Endothelial cell of umbilical vein (primary cell): ENCODE data around the gene RGL3. TPM values are rescaled to one million over a fixed set of nuclear protein-coding genes. Genes with fewer than 3 reads are reported as not detected.

Experiments used
- BruUV-seq: library from RNA; stranded (reverse); fragments of 400-500 nt; replicated peaks from 2 replicates; lab custom pipeline; 2021; lab: Mats Ljungman, UMichigan
- CTCF ChIA-PET: fragments of 300-600, 350-600 bp; sonication (Branson Sonifier 250); formaldehyde crosslinking; loops from one replicate; lab custom pipeline; 2021; ENCODE audit warnings: antibody characterized with exemption, inconsistent platforms; lab: Charles Lee
- POLR2A ChIA-PET: fragments of 300-600, 350-600 bp; sonication (Branson Sonifier 250); formaldehyde crosslinking; loops from one replicate; lab custom pipeline; 2021; ENCODE audit warnings: antibody characterized with exemption, inconsistent platforms; lab: Charles Lee
- DNase-seq: peaks from one replicate; pipeline ENCODE4 v3.0.0-alpha.2; 2011; ENCODE audit warnings: low read depth, low spot score
- FAIRE-seq: peaks from 2 replicates; lab custom pipeline; 2011; peaks lifted over from hg19 to GRCh38; lab: Jason Lieb, UNC
- H2AFZ ChIP-seq: 2 replicates; pipeline ENCODE4 v1.6.0; 2012; ENCODE audit warnings: low read depth, low read length, control low read depth, inconsistent platforms
- H3K27ac ChIP-seq: 2 replicates; pipeline ENCODE4 v1.5.1; 2011; ENCODE audit warnings: low read depth, mild to moderate bottlenecking, control low read depth, low read length, moderate library complexity; ENCODE audit not compliant: insufficient read depth
- H3K27me3 ChIP-seq, 2 experiments: 2 replicates each; pipeline versions ENCODE4 v1.6.0 to v1.6.1; 2011; ENCODE audit warnings: low read length in 2 of 2, mixed read lengths in 1 of 2; ENCODE audit not compliant: control insufficient read depth in 2 of 2, insufficient read depth in 2 of 2
- H3K36me3 ChIP-seq, 2 experiments: 2 replicates in 1 of 2; 3 replicates in 1 of 2; pipeline ENCODE4 v1.5.1; 2011; ENCODE audit warnings: low read length in 2 of 2, mild to moderate bottlenecking in 1 of 2, moderate library complexity in 1 of 2; ENCODE audit not compliant: control insufficient read depth in 2 of 2, insufficient read depth in 2 of 2; ENCODE audit errors: extremely low read depth in 1 of 2
- H3K4me1 ChIP-seq: 3 replicates; pipeline ENCODE4 v1.5.1; 2011; ENCODE audit warnings: mild to moderate bottlenecking, low read length; ENCODE audit not compliant: control insufficient read depth, insufficient read depth; ENCODE audit errors: extremely low read depth
- H3K4me2 ChIP-seq: 2 replicates; pipeline ENCODE4 v1.6.1; 2011; ENCODE audit warnings: low read length, control low read depth, mixed read lengths; ENCODE audit not compliant: insufficient read depth
- H3K4me3 ChIP-seq, 3 experiments: fragments of 200-600 bp in 1 of 3; sonication (generic), shearing (Covaris generic) in 1 of 3; replicated peaks in 1 of 3; 2 replicates each; pipeline ENCODE4 v1.5.1; 2011 to 2016; ENCODE audit warnings: control low read depth in 3 of 3, low read length in 3 of 3, mild to moderate bottlenecking in 2 of 3, inconsistent platforms in 1 of 3, low read depth in 1 of 3, moderate library complexity in 1 of 3; ENCODE audit not compliant: insufficient read depth in 1 of 3
- H3K79me2 ChIP-seq: 2 replicates; pipeline ENCODE4 v1.6.0; 2012; ENCODE audit warnings: low read length, inconsistent platforms; ENCODE audit not compliant: control insufficient read depth, insufficient read depth
- H3K9ac ChIP-seq: replicated peaks from 2 replicates; pipeline ENCODE3; 2011; ENCODE audit warnings: low read length, control low read depth; ENCODE audit not compliant: insufficient read depth; ENCODE audit errors: extremely low read depth
- H3K9me1 ChIP-seq: replicated peaks from 3 replicates; pipeline ENCODE4 v1.6.0; 2011; ENCODE audit warnings: mild to moderate bottlenecking, low read length; ENCODE audit not compliant: control insufficient read depth, insufficient read depth; ENCODE audit errors: extremely low read depth
- H3K9me3 ChIP-seq: replicated peaks from 2 replicates; pipeline ENCODE4 v1.5.1; 2012; ENCODE audit warnings: low read length, inconsistent platforms; ENCODE audit not compliant: control insufficient read depth, insufficient read depth
- H4K20me1 ChIP-seq: replicated peaks from 2 replicates; pipeline ENCODE3; 2011; ENCODE audit warnings: mild to moderate bottlenecking, low read length; ENCODE audit not compliant: control insufficient read depth, insufficient read depth; ENCODE audit errors: extremely low read depth
- FOS ChIP-seq: IDR thresholded peaks from 2 replicates; pipeline ENCODE4 v1.6.1; 2011; ENCODE audit warnings: mild to moderate bottlenecking, low read length, moderate library complexity, borderline replicate concordance; ENCODE audit not compliant: insufficient read depth
- GATA2 ChIP-seq: IDR thresholded peaks from 2 replicates; pipeline ENCODE4 v1.7.0; 2011; ENCODE audit warnings: low read depth, mild to moderate bottlenecking, moderate library complexity, mixed read lengths, low read length; ENCODE audit not compliant: insufficient read length, insufficient read depth
- JUN ChIP-seq: IDR thresholded peaks from 2 replicates; pipeline ENCODE4 v1.6.1; 2011; ENCODE audit warnings: borderline replicate concordance, low read depth; ENCODE audit not compliant: insufficient read length, insufficient read depth
- dilution Hi-C: fragments of 300-500 bp; cut with MboI; formaldehyde crosslinking; loops from one replicate; pipeline ENCODE4 v1.15.0; 2019; ENCODE audit warnings: low sequenced_read_pairs; ENCODE audit not compliant: extremely low pct_ligation_motif_present
- intact Hi-C: fragments of 100-400 bp; cut with micrococcal nuclease; formaldehyde crosslinking; loops from one replicate; pipeline ENCODE4 v1.10.0; 2022
- polyA plus RNA-seq, 4 experiments: library from polyadenylated mRNA; depleted of rRNA in 3 of 4; stranded (reverse) in 3 of 4; unstranded in 1 of 4; fragments of >200 nt; gene quantifications; 2 replicates each; pipeline versions ENCODE4 v1.2.1 to v1.2.3, GENCODE V29; 2011 to 2012; ENCODE audit warnings: missing spikeins in 1 of 4
- total RNA-seq: library from RNA; stranded (reverse); gene quantifications from 2 replicates; pipeline ENCODE4 v1.2.3, GENCODE V29; 2021
- TF ChIP-seq, protein P1 (sequence below), 2 donors: IDR thresholded peaks; 1 replicate in 1 of 2; 2 replicates in 1 of 2; pipeline ENCODE4 v1.5.1; 2011; ENCODE audit warnings: low read length in 2 of 2, mild to moderate bottlenecking in 2 of 2, moderate library complexity in 2 of 2, control low read depth in 1 of 2, inconsistent platforms in 1 of 2, low read depth in 1 of 2; ENCODE audit not compliant: insufficient read depth in 1 of 2; ENCODE audit errors: extremely low read depth in 1 of 2

Gene RGL3
- total and polyA plus RNA-seq, 2 donors (not counting 3 experiments of a cell fraction or from before 2014, with no cell fraction given) = 0.23 to 5.2 TPM

DNA sequence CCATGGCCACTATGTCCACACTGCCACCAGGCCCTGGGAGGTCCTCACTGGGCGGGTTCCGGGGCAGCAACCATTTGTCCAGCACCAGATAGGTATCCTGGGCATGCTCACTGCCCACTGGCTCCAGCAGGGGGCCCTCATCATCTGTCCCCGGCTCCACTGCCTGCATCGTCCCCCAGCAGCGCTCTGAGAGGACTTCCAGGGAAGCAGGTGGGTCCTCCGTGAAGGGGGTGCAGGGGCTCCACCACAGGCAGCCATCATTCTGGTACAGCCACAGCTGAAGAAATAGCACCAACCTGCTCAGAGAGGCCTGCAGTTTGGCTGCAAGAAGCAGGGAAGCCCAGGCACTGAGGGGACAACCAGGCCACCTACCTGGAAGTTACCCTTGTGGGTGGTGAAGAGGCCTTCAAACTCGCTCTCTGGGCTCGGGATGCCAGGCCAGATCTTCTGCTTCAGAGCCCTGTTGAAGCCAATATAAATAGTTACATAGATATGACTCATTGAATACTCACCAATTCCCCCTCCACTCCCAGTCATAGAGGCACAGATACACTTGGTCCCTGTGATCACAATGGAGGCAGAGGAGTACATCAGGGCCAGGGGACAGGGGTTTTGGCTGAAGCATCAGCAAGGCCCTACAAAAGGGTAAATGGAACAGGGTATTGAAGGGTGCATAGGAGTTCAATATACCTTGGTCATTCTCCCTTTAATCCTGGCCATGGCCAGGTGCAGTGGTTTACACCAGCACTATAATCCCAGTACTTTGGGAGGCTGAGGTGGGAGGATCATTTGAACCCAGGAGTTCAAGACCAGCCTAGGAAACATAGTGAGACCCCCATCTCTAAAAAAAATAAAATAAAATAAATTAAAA, 40.6 kb downstream of the RGL3 start:
- CTCF ChIA-PET = interaction anchor here (1.4 to 2.4 kb wide), 5 partner anchors 9 to 104 kb away, joined by 4 to 22 read pairs (median 5); partner anchors contain the start of genes ODAD3 and PRKCSH
- FAIRE-seq = peak; percentile 89

More for the DNA sequence above, 40.6 kb downstream of the RGL3 start:
- DNase-seq = peak; percentile 49
- TF ChIP-seq, protein P1, sequence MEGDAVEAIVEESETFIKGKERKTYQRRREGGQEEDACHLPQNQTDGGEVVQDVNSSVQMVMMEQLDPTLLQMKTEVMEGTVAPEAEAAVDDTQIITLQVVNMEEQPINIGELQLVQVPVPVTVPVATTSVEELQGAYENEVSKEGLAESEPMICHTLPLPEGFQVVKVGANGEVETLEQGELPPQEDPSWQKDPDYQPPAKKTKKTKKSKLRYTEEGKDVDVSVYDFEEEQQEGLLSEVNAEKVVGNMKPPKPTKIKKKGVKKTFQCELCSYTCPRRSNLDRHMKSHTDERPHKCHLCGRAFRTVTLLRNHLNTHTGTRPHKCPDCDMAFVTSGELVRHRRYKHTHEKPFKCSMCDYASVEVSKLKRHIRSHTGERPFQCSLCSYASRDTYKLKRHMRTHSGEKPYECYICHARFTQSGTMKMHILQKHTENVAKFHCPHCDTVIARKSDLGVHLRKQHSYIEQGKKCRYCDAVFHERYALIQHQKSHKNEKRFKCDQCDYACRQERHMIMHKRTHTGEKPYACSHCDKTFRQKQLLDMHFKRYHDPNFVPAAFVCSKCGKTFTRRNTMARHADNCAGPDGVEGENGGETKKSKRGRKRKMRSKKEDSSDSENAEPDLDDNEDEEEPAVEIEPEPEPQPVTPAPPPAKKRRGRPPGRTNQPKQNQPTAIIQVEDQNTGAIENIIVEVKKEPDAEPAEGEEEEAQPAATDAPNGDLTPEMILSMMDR (IDR thresholded peaks at IDR 0.05; ENCODE audit: extremely low read depth in 1 of 2, insufficient read depth in 1 of 2, low read depth in 1 of 2, low read length in 2 of 2) = peak; percentile 59 to 82
- no peak for TF ChIP-seq GATA2
- TF ChIP-seq JUN = peak; percentile 70
- peak; percentile 91 for TF ChIP-seq FOS
- Histone ChIP-seq H3K4me2 (no peak overlapping the region), H3K9me3 (no peaks in the 10 kb centered on the region), H3K36me3 (no peaks in the 10 kb centered on the region), H3K9ac (no peak overlapping the region), H3K4me3 (no peak overlapping the region), H3K27ac (peak overlapping the region; percentile 13), H2AFZ (no peak overlapping the region), H3K9me1 (no peaks in the 10 kb centered on the region), H4K20me1 (no peaks in the 10 kb centered on the region), H3K27me3 (no peaks in the 10 kb centered on the region), H3K4me1 (peaks cover 49% of the 10 kb centered on the region), H3K79me2 (peaks cover 6% of the 10 kb centered on the region)
- no TSS peak for BruUV-seq
- dilution Hi-C loops = no loop called here
- POLR2A ChIA-PET = interaction anchor here (0.5 kb wide), 1 partner anchor 34 kb away, joined by 4 read pairs; no protein-coding TSS in a partner anchor
- intact Hi-C loops = no loop called here
